HG03064 (cell line): ENCODE measurements around the gene GFAP.
"Not testable (repeated sequence)": the region's sequence is repeated elsewhere in the genome, so short reads cannot be mapped to it uniquely, and the experiment has no call there.

ENCODE experiments used
- ATAC-seq: cut with Tn5 transposase; IDR thresholded peaks from one replicate; pipeline ENCODE4 v1.9.1; 2021; ENCODE audit warnings: low read depth; ENCODE audit not compliant: unreplicated experiment

The GFAP gene

GRCh38 chr17:44915321-44915726, at the start of gene GFAP:
Gene GFAP (minus strand): TSS chr17:44915500. CDS start chr17:44915486, 14 bp downstream.
- ATAC-seq = no peak

- ATAC-seq = no peak
Measured at GRCh38 chr17:44961921-44962350, 46.6 kb upstream of the GFAP start.

GRCh38 chr17:44960691-44961090, 45.4 kb upstream of the GFAP start:
- ATAC-seq = no peak

- ATAC-seq = no peak
Measured at GRCh38 chr17:44959821-44960531, 44.7 kb upstream of the GFAP start.

GRCh38 chr17:44956998-44957981, 42.0 kb upstream of the GFAP start:
- no peak for ATAC-seq

GRCh38 chr17:44955674-44956425, 40.5 kb upstream of the GFAP start:
- no peak for ATAC-seq

GRCh38 chr17:44952946-44953475, 37.7 kb upstream of the GFAP start:
- ATAC-seq = no peak

GRCh38 chr17:44948315-44948795, 33.1 kb upstream of the GFAP start:
- ATAC-seq = no peak

GRCh38 chr17:44947461-44948314, 32.4 kb upstream of the GFAP start, which contains the start of gene KIF18B:
Gene KIF18B (minus strand): TSS chr17:44947773. CDS start chr17:44936344, 11,429 bp downstream.
- peak; percentile 85 for ATAC-seq

GRCh38 chr17:44945652-44946051, 30.4 kb upstream of the GFAP start:
- ATAC-seq = not testable (repeated sequence)

- no peak for ATAC-seq
Measured at GRCh38 chr17:44942456-44942855, 27.2 kb upstream of the GFAP start.

GRCh38 chr17:44941712-44942331, 26.5 kb upstream of the GFAP start:
- no peak for ATAC-seq

GRCh38 chr17:44940768-44941167, 25.5 kb upstream of the GFAP start:
- no peak for ATAC-seq

GRCh38 chr17:44940317-44940716, 25.0 kb upstream of the GFAP start:
- ATAC-seq = no peak

- no peak for ATAC-seq
Measured at GRCh38 chr17:44935116-44935515, 19.8 kb upstream of the GFAP start.

GRCh38 chr17:44934745-44935105, 19.4 kb upstream of the GFAP start:
- no peak for ATAC-seq

- no peak for ATAC-seq
Measured at GRCh38 chr17:44933824-44934744, 18.8 kb upstream of the GFAP start.

GRCh38 chr17:44932787-44933097, 17.4 kb upstream of the GFAP start:
- no peak for ATAC-seq
